HEK293 (cell line): Measurements from ENCODE around the gene RSPH3.
"Not testable (repeated sequence)": the region's sequence is repeated elsewhere in the genome, so short reads cannot be mapped to it uniquely, and the experiment has no call there.

Experiments used
- CTCF ChIA-PET: fragments of 350-600 bp; formaldehyde crosslinking; extraction: SDS; loops from one replicate; lab custom pipeline; 2021; ENCODE audit warnings: antibody characterized with exemption; lab: Yijun Ruan, JAX
- POLR2A ChIA-PET: fragments of 300-600 bp; formaldehyde crosslinking; extraction: SDS; loops from one replicate; lab custom pipeline; 2020; ENCODE audit warnings: antibody characterized with exemption, inconsistent platforms; lab: Yijun Ruan, JAX
- H3K27ac ChIP-seq: fragments of 200-500 bp; sonication (Bioruptor generic); 2 replicates; pipeline ENCODE4 v1.5.1; 2014; ENCODE audit warnings: low read depth, low read length, control low read depth, inconsistent platforms; ENCODE audit errors: extremely low read depth
- H3K36me3 ChIP-seq, 2 experiments: fragments of 200-500 bp in 1 of 2; sonication (Bioruptor generic) in 1 of 2; 1 replicate in 1 of 2; 2 replicates in 1 of 2; pipeline ENCODE4 v1.5.1; 2014 to 2017; ENCODE audit warnings: inconsistent platforms in 2 of 2, low read length in 2 of 2; ENCODE audit not compliant: control insufficient read depth in 2 of 2, insufficient read depth in 1 of 2
- H3K4me1 ChIP-seq: fragments of 200-500 bp; sonication (Bioruptor generic); 2 replicates; pipeline ENCODE4 v1.5.1; 2014; ENCODE audit warnings: mild to moderate bottlenecking, low read length, inconsistent platforms; ENCODE audit not compliant: control insufficient read depth, insufficient read depth
- H3K4me3 ChIP-seq: 2 replicates; pipeline ENCODE4 v1.5.1; 2011; ENCODE audit warnings: low read depth, mild to moderate bottlenecking, control low read depth, low read length, moderate library complexity
- H3K9me3 ChIP-seq: fragments of 200-500 bp; sonication (Bioruptor generic); 2 replicates; pipeline ENCODE4 v1.5.1; 2014; ENCODE audit warnings: low read depth, low read length, inconsistent platforms; ENCODE audit not compliant: control insufficient read depth, insufficient read depth
- MEIS1 ChIP-seq: sonication (generic); formaldehyde crosslinking; IDR thresholded peaks from 2 replicates; pipeline ENCODE4 v1.8.1; 2022; ENCODE audit warnings: missing genetic modification reagents, mild to moderate bottlenecking, borderline replicate concordance
- RBAK ChIP-seq: fragments of 450-650 bp; formaldehyde crosslinking; IDR thresholded peaks from 2 replicates; pipeline ENCODE4 v1.5.1; 2016; ENCODE audit warnings: missing biosample characterization, missing genetic modification characterization
- SETDB1 ChIP-seq: IDR thresholded peaks from one replicate; pipeline ENCODE4 v1.6.1; 2017; ENCODE audit warnings: mild to moderate bottlenecking, low read length, moderate library complexity, mixed read lengths; ENCODE audit not compliant: insufficient read length
- SP7 ChIP-seq: fragments of 450-650 bp; formaldehyde crosslinking; IDR thresholded peaks from 2 replicates; pipeline ENCODE4 v1.5.1; 2016; ENCODE audit warnings: missing biosample characterization, missing genetic modification characterization
- ZBTB7A ChIP-seq: fragments of 450-650 bp; formaldehyde crosslinking; IDR thresholded peaks from 2 replicates; pipeline ENCODE4 v1.5.1; 2016; ENCODE audit warnings: low read depth, missing biosample characterization, missing genetic modification characterization
- ZFP69B ChIP-seq: fragments of 450-650 bp; formaldehyde crosslinking; IDR thresholded peaks from 2 replicates; pipeline ENCODE4 v1.5.1; 2016; ENCODE audit warnings: missing biosample characterization, missing genetic modification characterization
- ZNF121 ChIP-seq: fragments of 450-650 bp; formaldehyde crosslinking; IDR thresholded peaks from 2 replicates; pipeline ENCODE4 v1.5.1; 2016; ENCODE audit warnings: missing biosample characterization, missing genetic modification characterization
- ZNF239 ChIP-seq: fragments of 450-650 bp; formaldehyde crosslinking; IDR thresholded peaks from 2 replicates; pipeline ENCODE4 v1.5.1; 2016; ENCODE audit warnings: missing biosample characterization, missing genetic modification characterization
- ZNF292 ChIP-seq: fragments of 450-650 bp; formaldehyde crosslinking; IDR thresholded peaks from 2 replicates; pipeline ENCODE4 v1.5.1; 2016; ENCODE audit warnings: low read depth, missing biosample characterization, missing genetic modification characterization, borderline replicate concordance
- ZNF350 ChIP-seq: fragments of 450-650 bp; formaldehyde crosslinking; IDR thresholded peaks from 2 replicates; pipeline ENCODE4 v1.5.0; 2017; ENCODE audit warnings: missing biosample characterization, mild to moderate bottlenecking, missing genetic modification characterization
- ZNF555 ChIP-seq: fragments of 450-650 bp; formaldehyde crosslinking; conservative IDR thresholded peaks from 2 replicates; pipeline ENCODE4 v1.5.1; 2017; ENCODE audit warnings: missing biosample characterization, mild to moderate bottlenecking, missing genetic modification characterization, inconsistent platforms
- ZNF610 ChIP-seq: fragments of 450-650 bp; formaldehyde crosslinking; IDR thresholded peaks from 2 replicates; pipeline ENCODE4 v1.5.1; 2016; ENCODE audit warnings: missing biosample characterization, missing genetic modification characterization, borderline replicate concordance
- ZNF654 ChIP-seq: fragments of 450-650 bp; formaldehyde crosslinking; IDR thresholded peaks from 2 replicates; pipeline ENCODE4 v1.5.1; 2016; ENCODE audit warnings: low read depth, missing biosample characterization, missing genetic modification characterization
- ZNF692 ChIP-seq: fragments of 450-650 bp; formaldehyde crosslinking; IDR thresholded peaks from 2 replicates; pipeline ENCODE4 v1.5.1; 2016; ENCODE audit warnings: missing biosample characterization, missing genetic modification characterization
- ZNF701 ChIP-seq: fragments of 450-650 bp; formaldehyde crosslinking; IDR thresholded peaks from 2 replicates; pipeline ENCODE4 v1.5.1; 2016; ENCODE audit warnings: missing biosample characterization, missing genetic modification characterization
- ZNF747 ChIP-seq: fragments of 450-650 bp; formaldehyde crosslinking; IDR thresholded peaks from 2 replicates; pipeline ENCODE4 v1.5.1; 2016; ENCODE audit warnings: missing biosample characterization, missing genetic modification characterization
- ZNF843 ChIP-seq: fragments of 450-650 bp; formaldehyde crosslinking; IDR thresholded peaks from 2 replicates; pipeline ENCODE4 v1.5.1; 2016; ENCODE audit warnings: missing biosample characterization, missing genetic modification characterization
- TF ChIP-seq, protein P1 (sequence below): fragments of 450-650 bp; formaldehyde crosslinking; IDR thresholded peaks from 2 replicates; pipeline ENCODE4 v1.5.1; 2016; ENCODE audit warnings: missing biosample characterization, missing genetic modification characterization
- TF ChIP-seq, protein P2 (sequence below): fragments of 450-650 bp; formaldehyde crosslinking; IDR thresholded peaks from 2 replicates; pipeline ENCODE4 v1.5.1; 2016; ENCODE audit warnings: missing biosample characterization, missing genetic modification characterization, low read depth
- TF ChIP-seq, protein P3 (sequence below): fragments of 450-650 bp; formaldehyde crosslinking; IDR thresholded peaks from 2 replicates; pipeline ENCODE4 v1.5.1; 2016; ENCODE audit warnings: missing biosample characterization, missing genetic modification characterization

RSPH3 gene

GRCh38 chr6:159030168-159030567 is 30.2 kb upstream of the RSPH3 start:
- Histone ChIP-seq H3K9me3 (no peaks in the 10 kb centered on the region), H3K27ac (no peak overlapping the region), H3K4me3 (no peak overlapping the region), H3K36me3 (no peaks in the 10 kb centered on the region), H3K4me1 (no peaks in the 10 kb centered on the region)
- ChIA-PET CTCF (interaction anchor here (0.7 to 1.4 kb wide), 5 partner anchors 9 to 105 kb away, joined by 3 to 8 read pairs (median 4); no protein-coding TSS in a partner anchor), POLR2A (no interaction called here)
- TF ChIP-seq ZNF747 (no peak), ZNF692 (tag by site-specific recombination) (no peak), MEIS1 (CRISPR knock-in tag) (no peak), ZNF292 (tag by site-specific recombination) (no peak), ZNF350 (no peak), SP7 (tag by site-specific recombination) (no peak), RBAK (tag by site-specific recombination) (no peak), ZNF701 (no peak), ZNF843 (tag by site-specific recombination) (no peak), ZNF121 (tag by site-specific recombination) (no peak), ZFP69B (no peak), ZNF654 (tag by site-specific recombination) (no peak), ZNF610 (tag by site-specific recombination) (no peak), ZNF555 (tag by site-specific recombination) (no peak), ZBTB7A (tag by site-specific recombination) (no peak), SETDB1 (no peak), ZNF239 (tag by site-specific recombination) (no peak)
- TF ChIP-seq, protein P1, sequence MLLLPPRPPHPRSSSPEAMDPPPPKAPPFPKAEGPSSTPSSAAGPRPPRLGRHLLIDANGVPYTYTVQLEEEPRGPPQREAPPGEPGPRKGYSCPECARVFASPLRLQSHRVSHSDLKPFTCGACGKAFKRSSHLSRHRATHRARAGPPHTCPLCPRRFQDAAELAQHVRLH = no peak
- TF ChIP-seq, protein P2, sequence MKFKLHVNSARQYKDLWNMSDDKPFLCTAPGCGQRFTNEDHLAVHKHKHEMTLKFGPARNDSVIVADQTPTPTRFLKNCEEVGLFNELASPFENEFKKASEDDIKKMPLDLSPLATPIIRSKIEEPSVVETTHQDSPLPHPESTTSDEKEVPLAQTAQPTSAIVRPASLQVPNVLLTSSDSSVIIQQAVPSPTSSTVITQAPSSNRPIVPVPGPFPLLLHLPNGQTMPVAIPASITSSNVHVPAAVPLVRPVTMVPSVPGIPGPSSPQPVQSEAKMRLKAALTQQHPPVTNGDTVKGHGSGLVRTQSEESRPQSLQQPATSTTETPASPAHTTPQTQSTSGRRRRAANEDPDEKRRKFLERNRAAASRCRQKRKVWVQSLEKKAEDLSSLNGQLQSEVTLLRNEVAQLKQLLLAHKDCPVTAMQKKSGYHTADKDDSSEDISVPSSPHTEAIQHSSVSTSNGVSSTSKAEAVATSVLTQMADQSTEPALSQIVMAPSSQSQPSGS (tag by site-specific recombination) = no peak
- TF ChIP-seq, protein P3, sequence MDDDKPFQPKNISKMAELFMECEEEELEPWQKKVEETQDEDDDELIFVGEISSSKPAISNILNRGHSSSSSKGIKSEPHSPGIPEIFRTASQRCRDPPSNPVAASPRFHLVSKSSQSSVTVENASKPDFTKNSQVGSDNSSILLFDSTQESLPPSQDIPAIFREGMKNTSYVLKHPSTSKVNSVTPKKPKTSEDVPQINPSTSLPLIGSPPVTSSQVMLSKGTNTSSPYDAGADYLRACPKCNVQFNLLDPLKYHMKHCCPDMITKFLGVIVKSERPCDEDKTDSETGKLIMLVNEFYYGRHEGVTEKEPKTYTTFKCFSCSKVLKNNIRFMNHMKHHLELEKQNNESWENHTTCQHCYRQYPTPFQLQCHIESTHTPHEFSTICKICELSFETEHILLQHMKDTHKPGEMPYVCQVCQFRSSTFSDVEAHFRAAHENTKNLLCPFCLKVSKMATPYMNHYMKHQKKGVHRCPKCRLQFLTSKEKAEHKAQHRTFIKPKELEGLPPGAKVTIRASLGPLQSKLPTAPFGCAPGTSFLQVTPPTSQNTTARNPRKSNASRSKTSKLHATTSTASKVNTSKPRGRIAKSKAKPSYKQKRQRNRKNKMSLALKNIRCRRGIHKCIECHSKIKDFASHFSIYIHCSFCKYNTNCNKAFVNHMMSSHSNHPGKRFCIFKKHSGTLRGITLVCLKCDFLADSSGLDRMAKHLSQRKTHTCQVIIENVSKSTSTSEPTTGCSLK = no peak

- H3K9me3 ChIP-seq, CTCF ChIA-PET, H3K27ac ChIP-seq, POLR2A ChIA-PET, H3K4me3 ChIP-seq, H3K36me3 ChIP-seq, H3K4me1 ChIP-seq: not testable (repeated sequence)
- TF ChIP-seq SETDB1 = peak; percentile 52
Observed at GRCh38 chr6:159025224-159025623, 25.2 kb upstream of the RSPH3 start.
